Erythroblast (primary cell): Measurements from ENCODE around the gene BAX.

Experiments
- DNase-seq, 2 experiments: peaks; one replicate each; lab custom pipeline; 2025; lab: John Stamatoyannopoulos, UW
- GATA1 ChIP-seq: IDR thresholded peaks from 2 replicates; pipeline ENCODE4 v1.6.1; 2011; ENCODE audit warnings: low read depth, mild to moderate bottlenecking, control low read depth, low read length, moderate library complexity
- POLR2A ChIP-seq: IDR thresholded peaks from 2 replicates; pipeline ENCODE4 v1.6.1; 2011; ENCODE audit warnings: mild to moderate bottlenecking, low read length

Gene BAX

GRCh38 chr19:48992581-48993174 lies 38.0 kb downstream of the BAX start:
- TF ChIP-seq GATA1 (no peak), POLR2A (no peak)
- DNase-seq: no peak

DNA sequence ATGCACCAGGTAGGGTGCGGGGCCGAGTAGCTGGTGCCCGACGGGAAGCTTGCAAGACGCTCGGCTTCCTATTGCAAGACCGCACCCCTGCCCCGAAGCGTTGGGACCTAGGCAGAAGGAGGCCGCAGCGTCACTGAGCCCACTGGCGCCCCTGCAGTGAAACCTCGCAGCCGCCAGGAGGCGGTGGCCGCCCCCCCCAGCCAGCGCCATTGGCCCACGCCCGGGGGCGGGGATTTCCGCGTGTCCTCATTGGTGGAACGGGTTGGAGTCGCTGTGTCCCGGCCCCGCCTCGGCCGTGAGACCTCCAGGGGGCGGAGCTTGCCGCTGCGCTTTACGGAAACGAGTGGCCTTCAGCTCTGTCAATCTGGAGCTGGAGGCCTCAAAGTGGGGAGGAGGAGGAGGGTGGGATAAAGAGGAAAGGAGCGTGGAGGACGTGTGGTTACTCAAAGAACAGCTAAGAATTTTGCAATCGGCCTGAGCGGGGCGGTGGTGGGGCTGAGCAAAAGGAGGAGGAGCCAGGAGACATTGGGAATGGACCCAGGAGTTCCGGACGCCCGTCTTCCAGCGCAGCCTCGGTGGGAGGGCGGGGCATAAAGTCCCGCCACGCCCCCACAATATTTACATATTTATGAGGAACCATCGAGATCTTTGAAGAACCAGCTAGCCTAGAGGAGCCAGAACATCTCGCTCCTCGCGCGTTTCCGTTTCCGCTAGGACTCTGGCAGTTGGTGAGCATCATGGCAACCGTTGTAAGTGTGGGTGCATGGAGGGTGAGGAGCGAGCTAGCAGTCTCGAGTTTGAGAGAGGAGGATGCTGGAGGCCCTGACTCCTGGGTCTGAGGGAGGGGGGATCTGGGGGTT lies 38.7 kb downstream of the BAX start, which contains the start of the genes GYS1 and RUVBL2:
TSS of gene GYS1 (minus strand) at position 135 of the 860 bp plus-strand sequence. CDS start 197 bp downstream, outside the sequence.
TSS of gene RUVBL2 (plus strand) at position 713 of the 860 bp plus-strand sequence. CDS start at position 738, 25 bp downstream.
- peak; percentile 100 for DNase-seq
- TF ChIP-seq GATA1 (no peak), POLR2A (peak; percentile 95)

- DNase-seq: no peak
- TF ChIP-seq GATA1 (no peak), POLR2A (peak; percentile 66)
Observed at GRCh38 chr19:48994035-48994386, 39.3 kb downstream of the BAX start.

GRCh38 chr19:48997972-48998371 lies 43.3 kb downstream of the BAX start:
- DNase-seq: peak in 1 of 2 experiments; percentile 69

GRCh38 chr19:48999481-49000325 lies 45.0 kb downstream of the BAX start:
- no peak for TF ChIP-seq GATA1
- TF ChIP-seq POLR2A: no peak
- DNase-seq: peak in 1 of 2 experiments; percentile 73

More at GRCh38 chr19:48997972-48998371, 43.3 kb downstream of the BAX start:
- TF ChIP-seq GATA1 (no peak), POLR2A (peak; percentile 20)

DNA sequence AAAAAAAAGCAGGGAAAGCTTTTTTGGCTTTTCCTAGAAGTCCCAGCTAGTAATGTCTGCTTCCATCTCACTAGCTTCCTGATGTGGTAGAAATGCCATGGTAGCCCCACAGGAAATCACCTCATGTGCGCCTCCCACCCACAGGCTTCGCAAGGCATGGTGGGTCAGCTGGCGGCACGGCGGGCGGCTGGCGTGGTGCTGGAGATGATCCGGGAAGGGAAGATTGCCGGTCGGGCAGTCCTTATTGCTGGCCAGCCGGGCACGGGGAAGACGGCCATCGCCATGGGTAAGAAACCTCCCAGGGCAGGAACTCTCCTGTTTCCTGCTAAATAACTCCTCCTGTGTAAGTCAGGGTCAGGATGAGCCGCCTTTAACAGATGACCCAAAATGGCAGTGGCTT lies 49.5 kb downstream of the BAX start:
- no peak for TF ChIP-seq POLR2A
- no peak for TF ChIP-seq GATA1
- DNase-seq: no peak

GRCh38 chr19:49004964-49005614 lies 50.4 kb downstream of the BAX start:
- TF ChIP-seq POLR2A: no peak
- no peak for DNase-seq

DNA sequence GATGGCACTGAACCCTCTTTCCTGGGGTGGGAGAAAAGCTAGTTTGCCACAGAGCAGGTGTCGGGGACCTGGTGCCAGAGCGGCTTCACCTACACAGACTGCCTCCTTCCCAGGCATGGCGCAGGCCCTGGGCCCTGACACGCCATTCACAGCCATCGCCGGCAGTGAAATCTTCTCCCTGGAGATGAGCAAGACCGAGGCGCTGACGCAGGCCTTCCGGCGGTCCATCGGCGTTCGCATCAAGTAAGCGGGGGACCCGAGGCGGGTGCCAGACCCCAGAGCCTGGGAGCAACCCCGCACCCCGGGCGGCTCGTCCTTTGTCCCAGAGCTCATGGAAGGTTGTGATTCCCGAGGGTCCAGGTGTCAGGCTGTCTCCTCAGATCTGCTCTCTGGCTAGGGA lies 52.2 kb downstream of the BAX start:
- no peak for TF ChIP-seq POLR2A
- no peak for TF ChIP-seq GATA1

DNA sequence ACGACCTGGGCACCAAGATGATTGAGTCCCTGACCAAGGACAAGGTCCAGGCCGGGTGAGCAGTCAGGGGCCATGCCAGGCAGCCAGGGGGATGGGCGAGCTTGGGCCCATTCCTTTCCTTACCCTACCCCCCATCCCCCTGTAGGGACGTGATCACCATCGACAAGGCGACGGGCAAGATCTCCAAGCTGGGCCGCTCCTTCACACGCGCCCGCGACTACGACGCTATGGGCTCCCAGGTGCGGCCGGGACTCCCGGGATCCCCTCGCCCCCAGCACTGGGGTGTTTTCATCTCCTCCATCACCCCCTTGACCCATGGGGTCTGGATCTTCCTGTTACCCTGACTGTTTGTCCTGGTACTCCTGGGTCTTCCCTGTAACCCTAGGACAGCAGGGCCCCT lies 55.2 kb downstream of the BAX start:
- TF ChIP-seq POLR2A (no peak), GATA1 (no peak)
- DNase-seq: no peak

More for the DNA sequence above, 52.2 kb downstream of the BAX start:
- no peak for DNase-seq

- TF ChIP-seq POLR2A (no peak), GATA1 (no peak)
- no peak for DNase-seq
Observed at GRCh38 chr19:49010453-49010852, 55.8 kb downstream of the BAX start.

DNA sequence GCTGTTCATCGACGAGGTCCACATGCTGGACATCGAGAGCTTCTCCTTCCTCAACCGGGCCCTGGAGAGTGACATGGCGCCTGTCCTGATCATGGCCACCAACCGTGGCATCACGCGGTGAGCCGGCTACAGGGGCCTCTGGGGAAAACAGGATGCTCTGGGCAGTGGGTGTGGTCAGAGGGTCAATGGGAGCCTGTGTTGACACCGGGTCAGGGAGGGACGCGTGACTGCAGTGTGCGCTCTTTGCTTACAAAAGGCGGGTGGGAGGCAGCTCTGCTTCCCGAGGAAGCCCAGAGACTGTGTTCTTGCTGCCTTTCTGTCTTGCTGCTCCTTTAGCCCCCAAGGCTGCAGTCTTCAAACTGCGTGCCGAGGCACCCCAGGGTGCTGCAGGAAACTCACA lies 56.5 kb downstream of the BAX start:
- no peak for DNase-seq
- no peak for TF ChIP-seq GATA1
